ENCODE data around the gene CPNE9. TPM values are rescaled to one million over a fixed set of nuclear protein-coding genes. Genes with fewer than 3 reads are reported as not detected.

CPNE9 gene
- total and polyA plus RNA-seq, 2 experiments from 2014 or later = 7.0 to 8.8 TPM

- TF ChIP-seq, protein P1, sequence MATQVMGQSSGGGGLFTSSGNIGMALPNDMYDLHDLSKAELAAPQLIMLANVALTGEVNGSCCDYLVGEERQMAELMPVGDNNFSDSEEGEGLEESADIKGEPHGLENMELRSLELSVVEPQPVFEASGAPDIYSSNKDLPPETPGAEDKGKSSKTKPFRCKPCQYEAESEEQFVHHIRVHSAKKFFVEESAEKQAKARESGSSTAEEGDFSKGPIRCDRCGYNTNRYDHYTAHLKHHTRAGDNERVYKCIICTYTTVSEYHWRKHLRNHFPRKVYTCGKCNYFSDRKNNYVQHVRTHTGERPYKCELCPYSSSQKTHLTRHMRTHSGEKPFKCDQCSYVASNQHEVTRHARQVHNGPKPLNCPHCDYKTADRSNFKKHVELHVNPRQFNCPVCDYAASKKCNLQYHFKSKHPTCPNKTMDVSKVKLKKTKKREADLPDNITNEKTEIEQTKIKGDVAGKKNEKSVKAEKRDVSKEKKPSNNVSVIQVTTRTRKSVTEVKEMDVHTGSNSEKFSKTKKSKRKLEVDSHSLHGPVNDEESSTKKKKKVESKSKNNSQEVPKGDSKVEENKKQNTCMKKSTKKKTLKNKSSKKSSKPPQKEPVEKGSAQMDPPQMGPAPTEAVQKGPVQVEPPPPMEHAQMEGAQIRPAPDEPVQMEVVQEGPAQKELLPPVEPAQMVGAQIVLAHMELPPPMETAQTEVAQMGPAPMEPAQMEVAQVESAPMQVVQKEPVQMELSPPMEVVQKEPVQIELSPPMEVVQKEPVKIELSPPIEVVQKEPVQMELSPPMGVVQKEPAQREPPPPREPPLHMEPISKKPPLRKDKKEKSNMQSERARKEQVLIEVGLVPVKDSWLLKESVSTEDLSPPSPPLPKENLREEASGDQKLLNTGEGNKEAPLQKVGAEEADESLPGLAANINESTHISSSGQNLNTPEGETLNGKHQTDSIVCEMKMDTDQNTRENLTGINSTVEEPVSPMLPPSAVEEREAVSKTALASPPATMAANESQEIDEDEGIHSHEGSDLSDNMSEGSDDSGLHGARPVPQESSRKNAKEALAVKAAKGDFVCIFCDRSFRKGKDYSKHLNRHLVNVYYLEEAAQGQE (IDR thresholded peaks at IDR 0.05; ENCODE audit: unreplicated experiment) = no peak
- TF ChIP-seq CTCF (conservative IDR thresholded peaks at IDR 0.05; ENCODE audit: low read depth in 2 of 2) (no peak), JUNB (IDR thresholded peaks at IDR 0.05; ENCODE audit: unreplicated experiment) (no peak), NANOG (IDR thresholded peaks at IDR 0.05; ENCODE audit: borderline replicate concordance) (no peak), STAT1 (IDR thresholded peaks at IDR 0.05; ENCODE audit: unreplicated experiment) (no peak), POLR2AphosphoS5 (IDR thresholded peaks at IDR 0.05; ENCODE audit: low read depth) (no peak), CREB1 (CRISPR knock-in tag; IDR thresholded peaks at IDR 0.05; ENCODE audit: low read depth) (no peak)
These were observed 39.4 kb upstream of the CPNE9 start (continued) for GRCh38 chr3:9664119-9664751.

DNA sequence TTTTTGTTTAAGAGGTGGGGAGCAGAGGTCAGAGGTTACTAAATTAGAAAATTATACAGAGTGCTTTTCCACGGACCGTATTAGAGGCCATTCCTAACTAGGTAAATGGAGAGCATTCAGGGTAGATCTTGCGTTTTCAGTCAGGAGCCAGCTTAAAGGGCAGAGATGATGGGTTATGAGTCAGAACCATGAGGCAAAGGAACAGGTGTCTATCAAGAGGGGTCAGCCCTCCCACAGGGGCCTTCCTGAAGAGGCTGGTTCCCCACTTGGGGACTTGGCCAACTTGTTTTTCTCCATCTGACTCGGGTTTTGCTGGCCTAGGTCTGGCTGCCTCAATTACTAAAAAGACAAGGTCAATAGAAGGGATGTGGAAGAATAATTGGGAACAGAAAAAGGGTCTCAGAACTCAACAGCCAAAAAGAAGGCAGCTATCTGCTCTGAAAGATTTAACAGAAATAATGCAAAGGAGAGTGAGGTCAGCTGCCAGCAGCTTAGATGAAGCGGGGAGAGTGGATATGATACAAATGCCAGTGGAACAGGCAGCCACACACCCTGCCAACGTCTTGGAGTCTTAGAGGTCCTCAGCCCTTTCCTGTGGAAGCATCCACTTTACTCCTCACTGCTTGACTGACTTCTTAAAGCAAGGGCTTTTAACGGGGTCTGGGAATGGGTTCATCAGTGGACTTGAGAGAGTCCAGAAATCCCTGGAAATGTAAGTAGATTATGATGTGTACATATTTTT lies 36.8 kb upstream of the CPNE9 start:
- H3K4me3 Mint-ChIP-seq = no peak overlapping the region
- Histone ChIP-seq H3K4me1 (ENCODE audit: insufficient read depth) (no peaks in the 10 kb centered on the region), H4K20me1 (replicated peaks; ENCODE audit: insufficient read depth) (no peaks in the 10 kb centered on the region; the same call in 1 of the 2 replicates), H3K9me2 (ENCODE audit: insufficient read depth) (no peaks in the 10 kb centered on the region), H3K36me3 (ENCODE audit: insufficient read depth) (peaks cover 7% of the 10 kb centered on the region), H3K27me3 (ENCODE audit: insufficient read depth) (no peaks in the 10 kb centered on the region), H3K79me2 (replicated peaks; ENCODE audit: insufficient read depth) (no peaks in the 10 kb centered on the region), H3K4me3 (no peak overlapping the region), H3F3A (replicated peaks; ENCODE audit: low read depth) (no peaks in the 10 kb centered on the region), H3K27ac (ENCODE audit: low read depth) (no peak overlapping the region), H2AFZ (no peak overlapping the region), H3K4me2 (no peak overlapping the region)
- no peaks in the 10 kb centered on the region for H3K4me1 Mint-ChIP-seq
- H3K9me3 Mint-ChIP-seq = no peaks in the 10 kb centered on the region
- H3K36me3 Mint-ChIP-seq (ENCODE audit: low read depth) = peaks cover 60% of the 10 kb centered on the region
- no peak for DNase-seq (ENCODE audit: low spot score)
- ATAC-seq = no peak
- H3K27me3 Mint-ChIP-seq (ENCODE audit: insufficient read depth, low read depth, poor library complexity) = no peaks in the 10 kb centered on the region
- H3K27ac Mint-ChIP-seq = no peak overlapping the region
- TF ChIP-seq ZNF331 (CRISPR knock-in tag; IDR thresholded peaks at IDR 0.05; ENCODE audit: low read depth) (no peak), NANOG (IDR thresholded peaks at IDR 0.05; ENCODE audit: borderline replicate concordance) (no peak), ZNF114 (CRISPR knock-in tag; IDR thresholded peaks at IDR 0.05) (no peak), CTCF (conservative IDR thresholded peaks at IDR 0.05; ENCODE audit: low read depth in 2 of 2) (no peak)
- TF ChIP-seq, protein P1 (IDR thresholded peaks at IDR 0.05; ENCODE audit: unreplicated experiment) = no peak
